ENCODE data around the gene PROC.
A peak's percentile ranks its signal among the peaks of the same experiment; 100 is the strongest.

PROC gene

DNA sequence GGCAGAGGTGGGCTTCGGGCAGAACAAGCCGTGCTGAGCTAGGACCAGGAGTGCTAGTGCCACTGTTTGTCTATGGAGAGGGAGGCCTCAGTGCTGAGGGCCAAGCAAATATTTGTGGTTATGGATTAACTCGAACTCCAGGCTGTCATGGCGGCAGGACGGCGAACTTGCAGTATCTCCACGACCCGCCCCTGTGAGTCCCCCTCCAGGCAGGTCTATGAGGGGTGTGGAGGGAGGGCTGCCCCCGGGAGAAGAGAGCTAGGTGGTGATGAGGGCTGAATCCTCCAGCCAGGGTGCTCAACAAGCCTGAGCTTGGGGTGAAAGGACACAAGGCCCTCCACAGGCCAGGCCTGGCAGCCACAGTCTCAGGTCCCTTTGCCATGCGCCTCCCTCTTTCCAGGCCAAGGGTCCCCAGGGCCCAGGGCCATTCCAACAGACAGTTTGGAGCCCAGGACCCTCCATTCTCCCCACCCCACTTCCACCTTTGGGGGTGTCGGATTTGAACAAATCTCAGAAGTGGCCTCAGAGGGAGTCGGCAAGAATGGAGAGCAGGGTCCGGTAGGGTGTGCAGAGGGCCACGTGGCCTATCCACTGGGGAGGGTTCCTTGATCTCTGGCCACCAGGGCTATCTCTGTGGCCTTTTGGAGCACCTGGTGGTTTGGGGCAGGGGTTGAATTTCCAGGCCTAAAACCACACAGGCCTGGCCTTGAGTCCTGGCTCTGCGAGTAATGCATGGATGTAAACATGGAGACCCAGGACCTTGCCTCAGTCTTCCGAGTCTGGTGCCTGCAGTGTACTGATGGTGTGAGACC lies at the start of gene PROC:
PROC (plus strand) TSS at position 128 of the 812 bp plus-strand sequence. CDS start 1,516 bp downstream, outside the sequence.
- no peak for DNase-seq

DNA sequence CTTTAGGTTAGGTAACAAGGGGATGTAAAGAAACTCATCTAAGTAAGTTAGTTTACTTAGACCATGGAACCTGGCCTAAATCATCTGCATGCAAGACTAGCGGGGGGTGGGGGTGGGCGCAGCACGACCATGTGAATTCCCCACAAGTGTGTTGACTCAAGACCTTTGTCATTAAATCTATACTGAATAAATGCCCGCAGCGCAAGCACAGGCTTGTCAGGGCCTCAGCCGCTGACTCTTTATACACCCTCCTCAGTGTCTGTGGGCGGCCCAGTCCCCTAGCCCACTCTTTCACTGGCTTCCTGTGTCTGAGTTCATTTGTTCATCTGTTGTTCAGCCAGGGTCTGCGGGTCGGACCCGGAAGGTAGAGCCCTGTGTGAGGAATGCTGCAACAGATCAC lies 48.2 kb upstream of the PROC start:
- DNase-seq = no peak

DNA sequence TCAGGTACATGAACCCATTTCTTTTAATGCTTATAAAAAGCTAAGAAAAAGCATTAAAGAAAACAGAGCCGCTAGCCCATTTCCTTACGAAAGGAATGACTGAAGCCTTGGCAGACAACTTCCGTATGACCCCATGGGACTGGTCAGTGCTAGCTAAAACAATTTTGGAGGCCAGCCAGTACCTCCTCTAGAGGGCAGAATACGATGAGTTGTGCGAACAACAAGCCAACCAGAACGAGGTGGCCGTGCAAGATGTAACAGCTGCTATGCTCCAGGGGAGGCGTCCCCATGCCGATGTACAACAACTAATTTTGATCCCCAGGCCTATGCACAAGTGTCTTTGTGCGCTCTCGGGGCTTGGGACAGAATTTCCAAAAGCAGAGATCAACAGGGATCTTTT lies 47.2 kb upstream of the PROC start:
- no peak for DNase-seq

DNA sequence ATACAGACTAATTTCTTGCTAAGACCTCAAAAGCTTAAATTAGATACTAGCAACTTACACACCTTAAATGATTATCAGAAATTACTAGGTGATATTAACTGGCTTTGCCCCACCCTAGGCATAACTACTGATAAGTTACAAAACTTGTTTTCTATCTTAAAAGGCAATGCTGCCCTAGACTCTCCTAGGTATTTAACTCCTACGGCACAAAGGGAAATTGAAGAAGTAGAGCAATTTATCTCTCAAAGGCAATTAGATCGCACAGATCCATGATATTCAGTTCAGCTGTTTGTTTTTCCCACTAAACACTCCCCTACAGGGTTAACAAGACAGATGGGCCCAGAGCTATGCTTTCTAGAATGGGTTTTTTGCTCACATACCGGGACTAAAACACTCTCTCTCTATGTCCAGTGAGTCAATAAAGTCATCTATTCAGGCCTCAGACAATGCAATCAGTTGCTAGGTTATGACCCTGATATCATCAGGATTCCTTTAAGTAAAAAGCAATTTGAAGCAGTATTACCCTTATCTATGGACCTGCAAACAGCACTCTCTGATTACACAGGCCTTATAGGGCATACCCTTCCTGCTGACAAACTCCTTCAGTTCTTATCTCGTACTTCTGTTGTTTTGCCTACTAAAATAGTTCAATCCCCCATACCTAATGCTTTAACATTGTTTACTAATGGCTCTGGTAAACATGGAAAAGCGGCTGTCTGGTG lies 44.7 kb upstream of the PROC start:
- no peak for DNase-seq

DNA sequence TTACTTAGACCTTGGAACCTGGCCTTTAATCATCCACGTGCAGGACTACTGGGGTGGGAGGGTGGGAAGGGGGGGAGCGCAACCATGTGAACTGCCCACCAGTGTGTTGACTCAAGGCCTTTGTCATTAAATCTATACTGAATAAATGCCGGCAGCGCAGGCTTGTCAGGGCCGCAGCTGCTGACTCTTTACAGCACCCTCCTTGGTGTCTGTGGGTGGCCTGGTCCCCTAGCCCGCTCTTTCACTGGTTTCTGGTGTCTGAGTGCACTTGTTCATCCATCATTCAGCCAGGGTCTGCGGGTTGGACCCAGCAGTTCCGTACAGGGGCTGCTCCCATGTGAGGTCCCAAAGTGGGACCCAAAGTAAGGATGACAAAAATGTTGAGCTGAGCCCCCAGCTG lies 42.0 kb upstream of the PROC start:
- no peak for DNase-seq

DNA sequence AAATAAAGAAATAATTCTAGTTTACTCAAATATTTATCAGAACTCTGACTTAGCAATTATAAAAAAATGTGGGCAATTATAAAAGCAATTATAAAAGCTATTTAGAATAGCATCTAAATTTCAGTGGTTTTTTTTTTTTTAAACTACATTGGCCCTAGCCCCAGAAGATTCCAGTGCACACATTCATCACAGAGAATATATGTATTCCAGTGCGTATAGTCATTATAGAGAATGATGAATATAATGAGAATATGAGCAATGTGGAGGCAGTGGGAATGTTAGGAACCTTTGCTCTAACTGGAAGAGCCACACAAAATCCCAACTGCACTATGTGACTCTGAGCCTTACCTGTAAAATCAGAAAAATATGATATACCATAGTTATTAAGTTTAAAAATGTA lies 41.0 kb upstream of the PROC start:
- no peak for DNase-seq

DNA sequence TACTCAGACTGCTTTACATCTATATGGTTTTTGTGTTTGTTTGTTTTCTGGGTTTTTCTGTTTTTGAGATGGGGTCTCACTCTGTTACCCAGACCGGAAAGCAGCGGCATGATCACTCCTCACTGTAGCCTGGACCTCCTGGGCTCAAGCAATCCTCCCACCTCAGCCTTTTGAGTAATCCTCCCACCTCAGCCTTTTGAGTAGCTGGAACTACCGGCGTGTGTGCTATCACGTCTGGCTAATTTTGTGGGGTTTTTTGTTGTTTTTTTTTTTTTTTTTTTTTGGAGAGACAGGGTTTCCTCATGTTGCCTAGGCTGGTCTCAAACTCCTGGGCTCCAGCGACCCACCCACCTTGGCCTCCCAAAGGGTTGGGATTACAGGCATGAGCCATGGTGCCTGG lies 39.5 kb upstream of the PROC start:
- no peak for DNase-seq

DNA sequence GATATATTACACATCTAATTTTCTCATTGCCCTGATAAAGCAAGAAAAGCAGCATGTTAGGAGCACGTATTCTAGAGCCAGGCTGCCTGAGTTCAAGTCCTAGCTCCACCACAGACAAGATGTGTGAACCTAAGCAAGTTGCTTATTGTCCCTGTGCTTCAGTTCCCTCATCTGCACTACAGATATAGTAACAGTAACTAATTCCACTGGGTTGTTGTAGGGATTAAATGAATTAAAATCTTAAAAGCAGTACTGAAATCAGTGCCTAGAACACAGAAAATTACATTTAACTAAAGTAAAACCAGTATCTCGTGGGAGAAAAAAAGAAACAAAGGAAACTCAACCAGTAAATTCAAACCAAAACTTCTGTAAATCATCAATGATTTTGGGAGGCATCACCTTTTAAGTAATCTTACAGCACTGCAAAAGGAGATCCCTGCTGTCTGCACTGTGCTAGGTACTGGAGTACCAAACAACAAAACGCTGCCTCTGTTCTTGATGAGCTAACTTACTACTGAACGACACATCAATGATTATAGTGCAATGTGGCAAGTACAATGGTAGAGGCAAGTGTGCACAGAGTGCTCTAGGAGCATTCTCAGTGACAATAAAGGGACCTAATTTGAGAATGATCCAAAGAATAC lies 38.4 kb upstream of the PROC start:
- DNase-seq = no peak

DNA sequence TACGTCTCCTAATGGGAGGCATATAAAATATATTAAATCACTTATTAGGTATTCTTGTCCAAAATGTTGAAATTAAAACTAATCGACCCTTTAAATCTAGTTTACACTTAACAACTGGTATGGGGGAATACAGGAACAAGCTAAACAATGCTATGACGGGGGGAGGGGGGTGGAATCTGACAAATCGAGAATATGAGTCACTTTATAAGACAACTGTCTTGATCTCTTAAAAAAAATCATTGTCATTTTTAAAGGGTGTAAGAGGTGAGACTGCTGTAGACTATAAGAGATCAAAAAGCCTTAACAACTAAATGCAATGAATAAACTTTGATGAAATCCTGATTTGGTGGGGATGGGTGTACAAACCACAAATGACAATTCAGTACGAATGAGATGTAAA lies 36.5 kb upstream of the PROC start:
- no peak for DNase-seq

DNA sequence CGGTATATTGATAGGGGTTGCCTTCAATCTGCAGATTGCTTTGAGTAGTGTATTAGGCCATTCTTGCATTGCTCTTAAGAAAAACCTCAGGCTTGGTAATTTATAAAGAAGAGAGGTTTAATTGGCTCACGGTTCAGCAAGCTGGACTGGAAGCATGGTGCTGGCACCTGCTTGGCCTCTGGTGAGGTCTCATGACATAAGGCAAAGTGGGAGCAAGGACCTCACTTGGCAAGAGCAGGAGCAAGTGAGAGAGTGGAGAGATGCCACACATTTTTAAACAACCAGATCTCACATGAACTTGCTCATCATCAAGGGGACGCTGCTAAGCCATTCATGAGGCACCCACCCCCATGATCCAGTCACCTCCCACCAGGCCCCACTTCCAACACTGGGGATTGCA lies 35.4 kb upstream of the PROC start:
- DNase-seq = no peak

DNA sequence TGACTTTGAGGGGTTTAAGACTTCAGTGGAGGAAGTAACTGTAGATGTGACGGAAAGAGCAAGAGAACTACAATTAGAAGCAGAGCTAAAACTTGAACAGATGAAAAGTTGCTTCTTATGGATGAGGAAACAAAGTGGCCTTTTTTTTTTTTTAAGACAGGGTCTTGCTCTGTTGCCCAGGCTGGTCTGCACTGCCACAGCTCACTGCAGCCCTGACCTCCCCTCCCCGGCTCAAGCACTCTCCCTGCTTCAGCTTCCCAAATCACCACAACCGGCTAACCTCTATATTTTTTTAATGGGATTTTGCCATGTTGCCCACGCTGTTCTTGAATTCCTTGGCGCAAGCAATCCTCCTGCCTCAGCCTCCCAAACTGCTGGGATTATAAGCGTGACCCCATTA lies 33.7 kb upstream of the PROC start:
- no peak for DNase-seq

DNA sequence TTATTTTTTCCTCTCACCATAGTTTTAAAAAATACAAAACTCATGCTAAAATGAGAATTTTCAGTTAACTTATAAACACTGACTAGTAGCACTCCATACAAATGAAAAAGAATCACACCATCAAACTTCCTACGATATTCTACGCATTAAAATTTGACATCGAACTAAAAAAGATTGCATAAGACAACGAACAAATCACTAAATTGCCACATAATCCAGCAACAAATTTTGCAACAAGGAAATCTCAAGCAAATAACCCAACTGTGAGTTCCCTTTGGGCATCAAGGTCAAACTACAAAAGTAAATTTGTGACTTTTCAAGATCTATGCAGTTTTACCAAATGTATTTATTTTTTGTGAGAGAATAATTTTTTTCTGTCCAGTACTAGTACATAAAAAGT lies 32.0 kb upstream of the PROC start:
- no peak for DNase-seq

DNA sequence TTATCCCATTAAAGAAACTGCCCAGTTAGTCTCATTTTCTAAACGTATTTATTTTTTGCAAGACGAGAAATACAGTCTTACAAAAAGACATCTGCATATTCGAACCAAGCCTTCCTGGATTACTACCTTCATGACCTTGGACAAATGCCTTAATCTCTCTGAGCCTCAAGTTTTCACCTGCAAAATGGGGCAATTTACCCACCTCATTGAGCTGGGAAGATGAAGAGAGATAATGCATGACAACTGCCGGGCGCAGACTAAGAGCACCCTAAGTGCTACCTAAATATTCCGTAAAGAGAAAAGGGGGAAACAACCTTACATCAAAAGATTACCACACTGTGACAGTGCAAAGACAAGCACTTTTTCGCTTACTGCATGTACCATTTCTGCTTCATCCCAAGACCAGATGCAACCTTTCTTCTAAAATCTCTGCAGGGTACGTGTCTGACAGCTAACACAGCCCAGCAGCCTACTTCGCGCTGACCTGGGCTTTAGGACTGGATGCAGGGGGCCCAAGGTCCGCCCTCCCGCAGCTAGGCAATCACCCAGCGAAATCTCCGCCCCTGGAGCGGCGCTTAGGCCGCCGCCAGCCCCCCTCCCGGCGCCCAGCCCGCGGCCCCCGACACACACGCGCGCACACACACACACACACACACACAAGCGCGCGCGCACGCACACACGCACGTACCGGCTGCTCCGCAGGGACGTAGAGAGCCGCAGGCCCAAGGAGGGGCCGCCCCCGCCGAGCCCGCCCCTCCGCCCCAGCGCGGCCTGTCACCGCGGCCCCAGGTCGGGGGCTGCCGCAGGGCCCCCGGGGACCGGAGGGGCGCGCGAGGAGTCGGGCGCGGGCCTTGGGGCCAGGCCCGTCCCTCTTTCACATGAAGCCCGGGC lies 31.2 kb upstream of the PROC start:
- peak; percentile 88 for DNase-seq

DNA sequence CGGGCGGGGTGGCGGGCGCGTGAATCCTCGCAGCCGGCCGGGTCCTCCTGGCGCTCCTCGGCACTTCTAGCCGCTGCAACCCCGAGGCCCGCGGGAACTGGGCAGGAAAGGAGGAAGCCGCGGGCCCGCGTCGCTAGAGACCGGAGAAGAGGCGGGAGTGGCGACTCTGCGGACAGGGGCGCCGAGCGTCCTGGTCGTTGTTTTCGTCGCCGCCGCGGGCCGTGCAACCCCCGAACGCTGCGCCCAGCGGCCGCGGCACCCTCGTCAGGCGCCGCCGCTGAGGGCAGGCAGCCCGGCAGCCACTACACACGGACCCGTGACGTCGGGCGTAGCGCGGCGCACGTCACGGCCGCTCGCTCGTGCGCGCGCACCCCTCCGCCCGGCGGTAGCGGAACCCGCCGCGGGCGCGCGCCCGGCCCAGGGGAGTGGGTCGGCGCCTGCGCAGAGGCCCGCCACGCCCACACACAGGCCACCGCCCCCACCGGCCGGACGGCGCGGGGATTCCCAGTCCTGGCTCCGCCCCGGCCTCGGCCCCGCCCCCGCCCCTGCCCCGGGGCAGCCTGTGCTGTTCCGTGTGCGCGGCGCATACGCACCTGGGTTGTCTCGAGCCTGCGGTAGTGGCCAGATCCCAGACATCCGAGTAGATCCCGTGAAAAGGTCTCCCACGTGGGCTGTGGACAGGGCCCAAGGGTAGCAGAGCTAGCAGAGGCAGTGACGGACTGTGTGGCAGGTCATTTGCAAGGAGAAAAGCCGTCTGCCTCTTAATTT lies 30.4 kb upstream of the PROC start, which contains the start of gene MAP3K2:
MAP3K2 (minus strand) TSS at position 321 of the 768 bp plus-strand sequence. CDS start 44,846 bp downstream, outside the sequence.
- peak; percentile 95 for DNase-seq

DNA sequence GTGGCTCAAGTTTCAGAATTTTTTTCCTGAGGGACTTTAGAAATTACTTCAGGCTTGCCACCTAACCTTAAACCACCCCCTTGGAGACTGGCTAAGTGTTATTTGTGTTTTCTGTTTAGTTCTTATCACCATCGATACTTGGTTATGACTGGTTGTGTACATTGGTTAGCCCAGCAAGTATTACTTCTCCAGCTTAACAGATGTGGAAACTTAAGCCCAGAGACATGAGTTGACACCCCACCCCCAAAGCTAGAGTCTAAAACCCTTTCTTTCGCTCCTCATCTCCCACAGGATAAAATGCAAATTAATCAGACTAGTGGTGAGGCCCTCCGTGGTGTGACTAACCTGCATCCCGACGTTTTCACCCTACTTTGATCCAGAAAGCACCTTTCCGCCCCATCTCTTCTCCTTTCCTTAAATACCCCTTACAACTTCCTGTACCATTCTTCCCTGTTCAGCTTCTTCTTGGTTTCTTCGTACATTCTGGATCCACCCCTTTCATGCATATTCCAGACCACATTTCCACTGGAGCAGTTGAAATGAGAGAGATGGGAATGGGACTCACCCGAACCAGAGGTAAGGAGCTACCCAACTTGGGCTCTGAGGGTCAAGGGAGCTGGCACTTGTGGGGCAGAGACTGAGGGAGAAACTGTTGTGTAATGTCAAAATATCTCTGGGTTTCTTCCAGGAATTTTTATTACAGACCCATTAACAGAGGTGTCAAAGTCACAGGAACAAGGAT lies 29.6 kb upstream of the PROC start:
- no peak for DNase-seq

DNA sequence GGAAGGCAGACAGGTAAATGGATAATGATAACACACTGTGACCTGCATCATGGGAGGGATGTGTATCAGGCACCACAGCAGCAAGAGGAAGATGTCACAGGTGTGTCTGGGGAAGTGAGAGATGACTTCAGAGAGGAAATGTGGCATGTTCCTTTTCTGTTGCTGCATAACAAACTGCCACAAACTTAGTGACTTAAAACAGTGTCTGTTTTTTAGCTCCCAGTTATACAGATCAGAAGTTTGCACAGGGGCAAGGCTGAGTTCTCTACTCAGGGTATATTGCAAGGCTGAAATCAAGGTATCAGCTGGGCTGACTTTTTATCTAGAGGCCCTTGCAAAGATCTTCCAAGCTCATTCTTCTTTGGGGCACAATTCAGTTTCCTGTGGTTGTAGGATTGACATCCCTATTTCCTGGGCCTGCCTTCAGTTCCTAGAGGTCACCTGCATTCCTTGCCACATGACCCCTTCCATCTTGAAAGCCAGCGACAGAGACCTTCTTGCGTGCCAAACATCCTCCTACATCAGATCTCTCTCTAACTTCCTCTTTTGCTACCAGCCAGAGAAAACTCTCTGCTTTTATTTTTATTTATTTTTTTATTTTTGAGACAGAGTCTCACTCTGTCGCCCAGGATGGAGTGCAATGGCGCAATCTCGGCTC lies 28.3 kb upstream of the PROC start:
- DNase-seq = peak; percentile 66

DNA sequence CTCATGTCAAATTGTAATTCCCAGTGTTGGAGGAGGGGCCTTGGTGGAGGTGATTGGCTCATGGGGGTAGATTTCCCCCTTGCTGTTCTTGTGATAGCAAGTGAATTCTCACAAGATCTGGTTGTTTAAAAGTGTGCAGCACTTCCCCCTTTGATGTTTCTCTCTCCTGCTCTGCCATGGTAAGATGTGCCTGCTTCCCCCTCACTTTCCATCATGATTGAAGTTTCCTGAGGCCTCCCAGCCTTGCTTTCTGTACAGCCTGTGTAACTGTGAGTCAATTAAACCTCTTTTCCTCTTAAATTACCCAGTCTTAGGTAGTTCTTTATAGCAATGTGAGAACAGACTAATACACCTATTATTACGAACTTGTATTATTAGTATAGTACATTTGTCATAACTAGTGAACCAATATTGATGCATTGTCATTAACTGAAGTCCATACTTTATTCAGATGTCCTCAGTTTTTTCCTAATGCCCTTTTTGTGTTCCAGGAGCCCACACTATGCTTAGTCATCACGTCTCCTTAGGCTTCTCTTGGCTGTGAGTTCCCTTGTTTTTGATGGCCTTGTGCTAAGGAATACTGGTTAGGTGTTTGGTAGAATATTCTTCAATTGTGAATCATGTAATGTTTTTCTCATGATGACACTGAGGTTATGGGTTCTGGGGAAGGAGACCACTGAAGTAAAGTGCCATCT lies 25.9 kb upstream of the PROC start:
- no peak for DNase-seq

DNA sequence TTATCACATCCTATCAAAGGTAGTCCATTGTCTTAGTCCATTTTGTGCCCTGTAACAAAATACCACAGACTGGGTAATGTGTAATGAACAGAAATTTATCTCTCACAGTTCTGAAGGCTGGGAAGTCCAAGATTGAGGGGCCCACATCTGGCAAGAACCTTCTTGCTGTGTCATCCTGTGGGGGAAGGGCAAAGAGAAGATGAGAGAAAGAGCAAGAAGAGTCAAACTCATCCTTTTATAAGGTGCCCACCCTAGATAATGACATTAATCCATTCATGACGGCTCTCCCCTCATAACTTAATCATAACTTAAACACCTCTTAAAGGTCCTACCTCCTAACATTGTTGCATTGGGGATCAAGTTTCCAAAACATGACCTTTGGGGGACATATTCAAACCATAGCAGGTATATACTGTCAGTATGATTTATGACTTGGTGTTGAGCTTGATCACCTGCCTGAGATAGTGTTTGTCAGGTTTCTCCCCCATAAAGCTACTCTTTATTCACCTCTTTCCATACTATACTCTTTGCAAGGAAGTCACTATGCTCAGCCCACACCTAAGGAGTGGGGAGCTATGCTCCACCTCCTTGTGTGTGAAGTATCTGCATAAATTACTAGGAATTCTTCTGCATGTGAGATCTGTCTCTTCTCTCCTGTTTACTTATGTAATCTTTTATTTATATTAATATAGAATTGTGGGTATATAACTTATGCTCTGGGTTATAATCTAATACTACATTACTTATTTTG lies 25.2 kb upstream of the PROC start:
- DNase-seq = no peak

DNA sequence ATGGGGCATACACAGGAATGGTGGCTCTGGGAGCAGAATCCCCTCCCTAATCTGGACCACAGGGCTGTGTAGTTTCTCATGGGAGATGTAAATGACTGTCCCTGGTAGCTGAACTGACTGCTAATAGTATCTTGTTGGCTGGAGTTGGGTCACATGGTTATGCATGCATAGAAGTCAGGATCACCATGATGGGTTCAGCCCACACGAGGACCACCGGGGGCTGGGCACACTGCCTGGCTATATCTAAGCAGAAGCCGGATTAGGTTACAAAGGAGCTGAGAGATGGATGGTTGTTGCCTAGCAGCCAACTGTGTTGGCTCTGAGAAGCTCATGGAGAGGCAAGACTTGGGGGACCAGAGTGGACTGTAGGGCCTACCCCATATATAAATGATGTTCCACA lies 23.7 kb upstream of the PROC start:
- no peak for DNase-seq
